ENCODE data around the gene IYD. TPM values are rescaled to one million over a fixed set of nuclear protein-coding genes. Genes with fewer than 3 reads are reported as not detected.
A peak's percentile ranks its signal among the peaks of the same experiment; 100 is the strongest.

The IYD gene
- total RNA-seq, 3 donors from 2014 or later: 0.29 to 0.33 TPM; not detected in 1

- TF ChIP-seq POLR2AphosphoS5 (IDR thresholded peaks at IDR 0.05) (no peak), POLR2A (IDR thresholded peaks at IDR 0.05) (no peak), CTCF (IDR thresholded peaks at IDR 0.05) (no peak)
- peak in 1 of 2 donors; percentile 41 for DNase-seq (ENCODE audit: low spot score in 2 of 2)
- Histone ChIP-seq H3K4me3 (no peak overlapping the region), H3K27ac (peak overlapping the region in 1 of 2 donors; percentile 7), H3K36me3 (no peaks in the 10 kb centered on the region), H3K9me3 (no peaks in the 10 kb centered on the region), H3K27me3 (no peaks in the 10 kb centered on the region), H3K4me1 (no peaks in the 10 kb centered on the region)
- intact Hi-C loops (cut with DNase I; ENCODE audit: low total_unique reads): no loop called here
Observed at GRCh38 chr6:150426198-150426597, 57.4 kb downstream of the IYD start.

GRCh38 chr6:150427037-150427602 is 58.3 kb downstream of the IYD start:
- no peak overlapping the region for H3K27ac ChIP-seq
- H3K9me3 ChIP-seq: no peaks in the 10 kb centered on the region
- TF ChIP-seq POLR2AphosphoS5 (IDR thresholded peaks at IDR 0.05): no peak
- TF ChIP-seq POLR2A (IDR thresholded peaks at IDR 0.05): no peak
- no peak for TF ChIP-seq CTCF (IDR thresholded peaks at IDR 0.05)
- no peaks in the 10 kb centered on the region for H3K27me3 ChIP-seq
- H3K36me3 ChIP-seq: no peaks in the 10 kb centered on the region
- no peak overlapping the region for H3K4me3 ChIP-seq
- no peak for DNase-seq (ENCODE audit: low spot score in 2 of 2)
- intact Hi-C loops (cut with DNase I; ENCODE audit: low total_unique reads): no loop called here
- H3K4me1 ChIP-seq: no peaks in the 10 kb centered on the region

GRCh38 chr6:150427843-150428242 is 59.0 kb downstream of the IYD start:
- H3K27ac ChIP-seq: no peak overlapping the region
- no peaks in the 10 kb centered on the region for H3K27me3 ChIP-seq
- no peaks in the 10 kb centered on the region for H3K36me3 ChIP-seq
- intact Hi-C loops (cut with DNase I; ENCODE audit: low total_unique reads): no loop called here
- no peak for TF ChIP-seq POLR2A (IDR thresholded peaks at IDR 0.05)
- no peak for TF ChIP-seq CTCF (IDR thresholded peaks at IDR 0.05)
- no peak for TF ChIP-seq POLR2AphosphoS5 (IDR thresholded peaks at IDR 0.05)
- H3K9me3 ChIP-seq: no peaks in the 10 kb centered on the region
- no peaks in the 10 kb centered on the region for H3K4me1 ChIP-seq
- no peak overlapping the region for H3K4me3 ChIP-seq
- DNase-seq (ENCODE audit: low spot score in 2 of 2): no peak

- H3K9me3 ChIP-seq: no peaks in the 10 kb centered on the region
- no peaks in the 10 kb centered on the region for H3K27me3 ChIP-seq
- no peak overlapping the region for H3K4me3 ChIP-seq
- TF ChIP-seq CTCF (IDR thresholded peaks at IDR 0.05): no peak
- H3K36me3 ChIP-seq: no peaks in the 10 kb centered on the region
- no peak for DNase-seq (ENCODE audit: low spot score in 2 of 2)
- intact Hi-C loops (cut with DNase I; ENCODE audit: low total_unique reads): no loop called here
- H3K27ac ChIP-seq: no peak overlapping the region
- H3K4me1 ChIP-seq: no peaks in the 10 kb centered on the region
Observed at GRCh38 chr6:150430815-150431214, 62.0 kb downstream of the IYD start.

- Histone ChIP-seq H3K9me3 (peaks cover 0 to 6% of the 10 kb centered on the region in 2 donors), H3K27me3 (no peaks in the 10 kb centered on the region), H3K36me3 (no peaks in the 10 kb centered on the region), H3K4me1 (no peaks in the 10 kb centered on the region), H3K4me3 (no peak overlapping the region), H3K27ac (no peak overlapping the region)
- intact Hi-C loops (cut with DNase I; ENCODE audit: low total_unique reads): no loop called here
- DNase-seq (ENCODE audit: low spot score in 2 of 2): no peak
- no peak for TF ChIP-seq CTCF (IDR thresholded peaks at IDR 0.05)
- TF ChIP-seq POLR2AphosphoS5 (IDR thresholded peaks at IDR 0.05): no peak
- no peak for TF ChIP-seq POLR2A (IDR thresholded peaks at IDR 0.05)
Observed at GRCh38 chr6:150435360-150435759, 66.5 kb downstream of the IYD start.

Data from breast epithelium (tissue), 4 donors.